ENCODE data around the gene MYOM1.
"Not testable (repeated sequence)": the region's sequence is repeated elsewhere in the genome, so short reads cannot be mapped to it uniquely, and the experiment has no call there.

MYOM1 gene

DNA sequence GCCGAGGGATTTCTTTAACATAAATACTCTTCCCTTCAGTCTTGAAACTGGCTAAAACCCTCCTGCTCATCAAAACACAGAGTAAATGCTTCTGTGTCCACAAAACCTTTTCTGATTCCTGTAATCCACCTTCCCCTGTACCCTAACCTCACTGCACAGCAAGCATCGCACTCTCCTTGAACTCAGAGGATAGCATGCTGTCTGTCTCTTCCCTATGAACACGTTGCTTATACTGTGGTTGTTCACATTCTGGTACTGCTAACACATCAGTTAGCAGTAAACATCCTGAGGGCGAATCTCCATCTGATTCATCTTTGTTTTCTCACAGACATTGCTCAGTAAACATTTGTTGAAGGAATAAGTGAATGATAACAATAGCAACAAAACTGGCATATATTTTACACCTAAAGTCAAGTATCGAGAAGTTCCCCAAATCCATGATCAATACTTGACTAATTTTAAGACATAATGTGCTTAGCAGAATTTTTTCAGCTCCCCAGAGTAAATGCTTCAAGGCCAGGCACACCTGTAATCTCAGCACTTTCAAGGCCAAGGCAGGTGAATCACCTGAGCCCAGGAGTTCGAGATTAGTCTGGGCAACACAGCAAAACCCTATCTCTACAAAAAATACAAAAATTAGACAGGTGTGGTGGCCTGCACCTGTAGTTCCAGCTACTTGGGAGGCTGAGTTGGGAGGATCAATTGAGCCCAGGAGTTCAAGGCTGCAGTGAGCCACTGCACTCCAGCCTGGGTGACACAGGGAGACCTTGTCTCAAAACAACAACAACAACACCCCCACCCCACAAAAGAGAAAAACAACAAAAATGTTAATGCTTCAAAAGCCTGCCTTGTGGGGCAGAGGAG is 161.2 kb downstream of the MYOM1 start:
- no peak for DNase-seq (ENCODE audit: low read depth in 2 of 2)

DNA sequence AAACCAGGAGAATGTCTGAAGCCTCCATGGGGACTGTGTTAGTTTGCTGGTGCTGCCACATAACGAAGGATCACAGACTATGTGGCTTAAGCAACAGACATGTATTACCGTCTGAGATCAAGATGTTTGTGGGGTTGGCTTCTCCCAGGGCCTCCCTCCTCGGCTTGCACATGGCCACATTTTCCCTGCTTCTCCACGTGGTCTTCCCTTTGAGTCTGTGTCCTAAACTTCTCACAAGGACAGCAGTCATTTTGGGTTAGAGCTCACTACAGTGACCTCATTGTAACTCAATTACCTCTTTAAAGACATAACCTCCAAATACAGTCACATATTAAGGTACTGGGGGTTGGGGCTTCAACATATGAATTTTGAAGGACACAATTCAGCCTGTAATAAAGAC is 162.2 kb downstream of the MYOM1 start:
- no peak for DNase-seq (ENCODE audit: low read depth in 2 of 2)

DNA sequence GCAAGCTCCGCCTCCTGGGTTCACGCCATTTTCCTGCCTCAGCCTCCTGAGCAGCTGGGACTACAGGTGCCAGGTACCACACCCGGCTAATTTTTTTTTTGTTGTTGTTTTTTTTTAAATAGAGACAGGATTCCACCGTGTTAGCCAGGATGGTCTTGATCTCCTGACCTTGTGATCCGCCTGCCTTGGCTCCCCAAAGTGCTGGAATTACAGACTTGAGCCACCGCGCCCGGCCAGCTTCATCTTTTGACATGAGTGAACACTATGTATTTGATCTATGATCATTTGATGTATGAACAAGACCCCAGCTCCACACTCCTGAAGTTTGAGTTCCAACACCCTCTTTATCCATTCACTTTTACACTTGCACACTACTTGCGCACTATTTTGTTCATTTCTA is 163.5 kb downstream of the MYOM1 start:
- no peak for DNase-seq (ENCODE audit: low read depth in 2 of 2)

DNA sequence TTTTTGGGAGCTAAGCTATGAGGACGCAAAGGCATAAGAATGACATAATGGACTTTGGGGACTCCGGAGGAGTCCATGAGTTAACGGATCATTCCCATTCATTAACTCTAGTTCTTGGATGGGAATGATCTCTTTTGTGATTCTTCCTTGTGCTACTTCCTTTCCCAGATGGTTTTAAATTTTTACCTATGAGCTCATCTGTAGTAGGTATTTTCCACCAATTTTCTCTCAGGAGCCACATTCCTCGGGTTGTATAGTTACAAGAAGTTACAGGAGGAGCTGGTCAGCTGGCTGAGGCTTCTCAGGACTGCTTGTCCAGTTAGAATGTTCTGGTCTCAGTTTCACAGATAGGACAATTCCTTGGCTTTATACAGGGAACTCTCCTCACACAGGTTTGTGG is 164.0 kb downstream of the MYOM1 start:
- no peak for DNase-seq (ENCODE audit: low read depth in 2 of 2)

DNA sequence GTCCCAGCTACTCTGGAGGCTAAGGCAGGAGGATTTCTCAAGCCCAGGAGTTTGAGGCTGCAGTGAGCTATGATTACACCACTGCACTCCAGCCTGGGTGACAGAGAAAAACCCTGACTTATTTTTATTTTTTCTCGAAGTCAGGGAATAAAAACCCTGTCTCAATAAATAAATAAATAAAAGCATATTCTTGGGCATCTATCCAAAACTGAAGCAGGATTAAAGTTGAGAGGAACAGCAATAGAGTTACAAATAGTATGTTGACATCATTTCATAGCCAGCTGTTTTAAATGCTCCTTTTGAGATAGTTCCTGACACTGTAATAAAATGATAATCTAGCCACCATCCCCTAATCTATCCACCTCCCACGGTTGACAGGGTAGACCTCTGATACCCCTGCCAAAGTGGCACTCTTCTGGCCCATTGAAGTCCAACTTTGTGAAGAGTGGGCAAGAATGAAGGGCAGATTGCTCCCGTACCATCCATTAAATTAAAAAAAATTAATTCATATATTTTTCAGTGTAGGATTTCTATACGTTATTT is 164.5 kb downstream of the MYOM1 start:
- DNase-seq (ENCODE audit: low read depth in 2 of 2), result no peak

DNA sequence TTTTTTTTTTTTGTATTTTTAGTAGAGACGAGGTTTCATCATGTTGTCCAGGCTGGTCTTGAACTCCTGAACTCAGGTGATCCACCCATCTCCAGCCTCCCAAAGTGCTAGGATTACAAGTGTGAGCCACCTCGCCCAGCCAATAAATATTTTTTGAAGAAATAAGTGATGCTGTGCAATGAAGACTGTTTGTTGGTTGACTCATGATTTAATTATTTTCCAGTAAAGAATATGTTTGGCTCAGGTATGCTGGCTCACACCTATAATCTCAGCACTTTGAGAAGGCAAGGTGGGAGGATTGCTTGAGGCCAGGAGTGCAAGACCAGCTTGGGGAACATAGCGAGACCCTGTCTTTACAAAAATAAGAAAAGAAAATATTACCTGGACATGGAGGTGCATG is 165.0 kb downstream of the MYOM1 start:
- DNase-seq (ENCODE audit: low read depth in 2 of 2), result no peak

DNA sequence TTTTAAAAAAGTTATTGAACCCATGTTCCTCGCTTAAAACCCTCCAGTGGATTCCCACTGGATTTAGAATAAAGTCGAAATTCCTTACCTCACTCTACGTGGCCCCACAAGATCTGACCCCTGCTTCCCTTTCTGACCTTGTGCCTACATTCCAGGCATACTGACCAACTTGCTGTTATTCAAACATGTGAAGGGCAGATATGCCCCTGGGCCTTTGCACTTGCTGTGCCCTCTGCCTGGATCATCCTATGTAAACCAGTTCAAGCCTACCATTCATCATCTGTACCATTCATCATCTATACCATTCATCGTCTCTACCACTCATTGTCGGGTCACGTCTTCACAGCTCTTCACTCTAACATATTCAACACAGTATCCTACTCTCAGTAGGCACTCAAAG is 165.6 kb downstream of the MYOM1 start:
- DNase-seq (ENCODE audit: low read depth in 2 of 2), result no peak

DNA sequence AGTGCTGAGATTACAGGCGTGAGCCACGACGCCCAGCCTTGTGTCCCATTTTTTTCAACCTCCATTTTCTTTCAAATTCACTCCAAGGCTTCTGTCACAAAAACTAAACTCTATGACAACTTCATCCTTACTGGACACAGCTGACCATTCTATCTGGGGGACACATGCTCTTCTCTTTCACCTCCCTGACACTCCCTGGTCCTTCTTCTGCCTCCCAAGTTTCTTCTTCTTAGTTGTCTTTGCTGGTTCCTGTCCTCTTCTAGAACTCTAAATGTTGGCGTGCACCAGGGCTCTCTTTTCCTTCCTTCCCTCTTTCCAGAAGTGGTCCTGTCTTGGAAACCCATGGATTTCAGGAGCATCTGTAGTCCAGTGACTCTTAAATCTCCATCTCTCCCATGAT is 166.7 kb downstream of the MYOM1 start:
- no peak for DNase-seq (ENCODE audit: low read depth in 2 of 2)

DNA sequence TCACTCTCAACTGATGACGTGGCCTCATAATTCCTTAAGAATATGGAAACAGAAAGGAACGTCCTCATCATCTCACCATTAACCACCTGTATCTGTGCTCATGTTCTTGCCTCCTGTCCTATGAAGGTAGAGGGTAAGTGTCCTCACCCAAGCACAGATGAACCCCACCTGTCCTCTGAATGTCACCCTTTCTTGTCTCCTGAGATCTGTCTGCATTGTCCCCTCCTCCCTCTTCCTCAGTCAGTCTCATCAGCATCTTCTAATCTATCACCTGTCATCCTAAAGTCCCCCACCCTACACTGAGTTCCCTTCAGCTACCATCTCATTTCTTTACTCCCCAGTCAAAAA is 167.4 kb downstream of the MYOM1 start:
- DNase-seq (ENCODE audit: low read depth in 2 of 2), result no peak

DNA sequence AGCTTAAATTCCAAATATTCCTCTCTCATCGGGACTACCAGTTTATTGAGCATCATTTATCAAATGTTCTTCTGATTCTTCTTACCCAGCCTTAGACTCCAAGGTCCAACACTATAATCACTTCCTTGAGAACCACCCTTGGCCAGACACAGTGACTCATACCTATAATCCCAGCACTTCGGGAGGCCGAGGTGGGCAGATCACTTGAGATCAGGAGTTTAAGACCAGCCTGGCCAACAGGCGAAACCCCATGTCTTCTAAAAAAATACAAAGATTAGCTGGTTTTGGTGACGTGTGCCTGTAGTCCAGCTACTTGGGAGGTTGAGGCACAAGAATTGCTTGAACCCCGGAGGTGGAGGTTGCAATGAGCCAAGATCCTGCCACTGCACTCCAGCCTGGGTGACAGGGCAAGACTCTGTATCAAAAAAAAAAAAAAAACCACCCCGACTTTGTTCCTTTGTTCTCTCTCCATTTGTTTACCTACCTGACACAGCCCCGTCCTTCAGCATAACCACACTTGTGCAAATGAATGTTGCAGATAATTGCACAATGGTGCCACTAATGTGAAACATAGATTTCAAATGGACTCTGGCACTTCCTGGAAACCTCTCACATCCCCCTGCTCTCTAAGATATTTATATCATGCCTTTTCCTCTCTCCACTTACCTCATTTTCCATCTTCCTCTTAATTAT is 167.9 kb downstream of the MYOM1 start:
- DNase-seq (ENCODE audit: low read depth in 2 of 2), result no peak

DNA sequence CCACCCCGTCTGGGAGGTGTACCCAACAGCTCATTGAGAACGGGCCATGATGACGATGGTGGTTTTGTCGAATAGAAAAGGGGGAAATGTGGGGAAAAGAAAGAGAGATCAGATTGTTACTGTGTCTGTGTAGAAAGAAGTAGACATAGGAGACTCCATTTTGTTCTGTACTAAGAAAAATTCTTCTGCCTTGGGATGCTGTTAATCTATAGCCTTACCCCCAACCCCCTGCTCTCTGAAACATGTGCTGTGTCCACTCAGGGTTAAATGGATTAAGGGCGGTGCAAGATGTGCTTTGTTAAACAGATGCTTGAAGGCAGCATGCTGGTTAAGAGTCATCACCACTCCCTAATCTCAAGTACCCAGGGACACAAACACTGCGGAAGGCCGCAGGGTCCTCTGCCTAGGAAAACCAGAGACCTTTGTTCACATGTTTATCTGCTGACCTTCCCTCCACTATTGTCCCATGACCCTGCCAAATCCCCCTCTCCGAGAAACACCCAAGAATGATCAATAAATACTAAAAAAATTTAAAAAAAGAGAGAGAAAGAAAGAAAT is 169.8 kb downstream of the MYOM1 start:
- not testable (repeated sequence) for DNase-seq (ENCODE audit: low read depth in 2 of 2)

DNA sequence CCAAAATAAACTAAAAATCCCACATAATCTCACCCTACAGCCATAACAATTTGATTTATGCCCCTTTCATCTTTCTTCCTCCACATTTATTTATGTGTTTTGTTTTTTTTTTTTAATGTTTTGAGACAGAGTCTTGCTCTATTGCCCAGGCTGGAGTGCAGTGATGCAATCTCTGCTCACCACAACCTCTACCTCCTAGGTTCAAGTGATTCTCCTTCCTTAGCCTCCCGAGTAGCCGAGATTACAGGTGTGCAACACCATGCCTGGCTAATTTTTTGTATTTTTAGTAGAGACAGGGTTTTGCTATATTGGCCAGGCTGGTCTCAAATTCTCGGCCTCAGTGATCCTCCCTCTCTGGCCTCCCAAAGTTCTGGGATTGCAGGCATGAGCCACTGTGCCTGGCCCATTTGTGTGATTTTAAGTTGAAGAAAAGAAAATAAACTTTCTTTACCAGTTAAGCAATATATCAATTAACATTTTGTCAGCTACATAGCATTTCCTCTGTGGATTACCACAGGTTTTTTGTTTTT is 170.9 kb downstream of the MYOM1 start:
- no peak for DNase-seq (ENCODE audit: low read depth in 2 of 2)

DNA sequence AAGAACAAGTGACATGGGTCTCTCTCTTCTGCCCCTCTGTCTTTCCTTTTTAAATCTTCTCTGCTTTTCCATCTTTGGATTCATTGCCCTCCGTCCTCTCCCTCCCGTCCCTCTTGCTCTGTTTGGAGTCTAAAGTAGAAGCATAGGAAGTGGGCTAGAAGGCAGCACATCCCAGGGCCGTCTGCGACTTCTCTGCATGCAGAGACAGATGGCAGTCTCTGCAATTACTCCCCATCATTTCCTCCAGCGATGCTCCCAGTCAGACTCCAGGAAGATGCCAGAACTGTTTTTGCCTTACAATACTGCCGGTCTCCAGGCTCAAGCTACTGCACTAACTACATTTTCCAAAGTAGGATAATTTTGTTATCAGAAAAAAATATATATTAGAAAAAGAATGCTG is 171.6 kb downstream of the MYOM1 start:
- no peak for DNase-seq (ENCODE audit: low read depth in 2 of 2)

DNA sequence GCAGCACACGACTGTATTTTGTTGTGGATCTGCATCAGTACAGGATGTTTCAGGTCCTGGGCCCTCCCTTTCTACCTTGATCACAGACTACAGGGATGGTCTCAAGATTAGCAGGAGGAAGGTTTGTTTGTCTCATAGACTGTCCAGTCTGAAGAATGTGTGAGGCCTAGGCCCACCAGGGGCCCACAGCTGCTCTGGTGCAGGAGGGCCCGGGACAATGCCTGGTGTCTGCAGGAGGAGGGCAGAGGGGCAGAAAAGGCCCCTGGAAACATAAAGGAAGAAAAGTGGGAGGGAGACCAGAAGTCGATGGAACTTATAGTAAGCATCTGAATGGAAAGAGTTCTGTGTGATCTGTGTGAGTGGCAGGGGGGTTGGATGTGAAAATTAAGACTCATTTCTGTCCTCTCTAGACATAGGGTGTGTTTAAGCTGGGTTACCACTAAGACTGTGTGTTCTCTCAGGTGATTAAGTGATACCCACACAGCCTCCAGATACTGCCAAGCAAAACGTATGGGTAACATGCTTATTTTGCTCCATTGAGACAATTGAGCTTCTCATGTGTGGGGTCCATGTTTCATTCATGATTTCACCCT is 173.5 kb downstream of the MYOM1 start:
- DNase-seq (ENCODE audit: low read depth in 2 of 2), result no peak

DNA sequence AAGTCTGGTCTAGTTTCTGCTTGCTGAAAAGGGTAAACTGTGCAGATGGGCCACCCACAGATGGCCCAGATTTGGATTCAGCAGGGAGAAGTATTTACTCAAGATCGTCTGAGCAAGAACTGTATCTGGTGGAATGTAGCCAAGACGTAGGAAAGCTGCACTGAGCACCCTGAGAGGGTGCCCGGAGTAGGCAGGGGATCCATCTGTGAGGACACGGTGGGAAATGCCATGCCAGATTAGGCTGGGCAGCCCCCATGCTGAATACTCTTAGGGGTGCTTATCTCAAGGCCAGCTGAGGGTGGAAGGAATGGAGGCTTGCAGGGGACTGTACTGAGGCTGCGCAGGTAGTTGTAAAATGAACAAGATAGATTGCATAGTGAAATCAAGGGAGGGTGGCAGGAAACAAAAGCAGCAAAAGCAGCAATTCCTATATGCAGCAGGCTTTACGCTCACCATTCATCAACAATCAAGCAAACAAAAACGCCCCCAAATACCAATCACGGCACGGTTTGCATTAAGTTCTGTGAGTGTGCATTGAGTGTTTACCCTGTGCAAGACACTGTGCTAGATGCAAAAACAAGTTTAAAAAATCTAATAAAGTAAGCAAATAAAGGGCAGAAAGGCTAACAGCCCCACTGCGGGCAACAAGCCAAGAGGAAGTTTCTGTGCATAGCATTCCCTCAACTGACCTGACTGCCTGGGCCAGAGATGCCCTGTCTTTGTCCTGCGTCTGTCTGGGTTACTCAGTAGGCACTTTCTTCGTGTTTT is 174.7 kb downstream of the MYOM1 start:
- DNase-seq (ENCODE audit: low read depth in 2 of 2), result no peak

DNA sequence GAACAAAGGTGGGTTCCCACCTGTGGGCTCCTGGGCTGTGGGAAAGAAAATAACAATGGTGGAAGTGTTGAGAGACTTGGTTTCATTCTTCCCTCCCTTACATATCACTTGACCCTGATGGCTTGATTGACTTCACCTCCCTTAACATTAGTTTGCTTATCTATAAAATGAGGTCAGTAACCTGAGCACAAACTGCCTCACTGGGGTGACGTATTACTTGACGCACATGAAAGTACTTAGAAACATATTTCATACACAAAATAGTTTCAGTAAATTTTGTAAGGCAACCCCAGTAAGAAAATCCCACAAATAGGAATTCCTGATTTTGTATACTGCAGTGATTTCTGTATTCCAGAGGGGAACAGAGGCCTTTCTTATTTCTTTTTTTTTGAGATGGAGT is 177.4 kb downstream of the MYOM1 start:
- no peak for DNase-seq (ENCODE audit: low read depth in 2 of 2)

DNA sequence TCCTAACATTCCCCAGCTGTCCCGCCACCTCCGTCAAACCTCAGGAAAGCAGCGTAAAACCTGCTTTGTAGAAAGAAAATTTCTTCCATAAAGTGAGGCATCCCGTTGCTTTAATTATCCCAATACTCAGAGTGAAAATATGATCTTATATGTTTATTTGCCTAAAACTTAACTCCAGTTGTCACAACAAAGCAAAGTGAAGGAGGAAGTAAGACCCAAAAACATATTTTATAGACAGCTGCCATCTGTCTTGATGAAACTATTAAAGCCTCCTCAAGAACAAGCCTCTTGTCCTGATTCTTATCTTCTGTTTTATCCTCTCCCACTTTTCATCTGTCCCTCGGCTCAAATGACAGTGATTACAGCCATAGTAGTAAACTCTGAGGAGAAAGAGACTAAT is 177.9 kb downstream of the MYOM1 start:
- no peak for DNase-seq (ENCODE audit: low read depth in 2 of 2)

DNA sequence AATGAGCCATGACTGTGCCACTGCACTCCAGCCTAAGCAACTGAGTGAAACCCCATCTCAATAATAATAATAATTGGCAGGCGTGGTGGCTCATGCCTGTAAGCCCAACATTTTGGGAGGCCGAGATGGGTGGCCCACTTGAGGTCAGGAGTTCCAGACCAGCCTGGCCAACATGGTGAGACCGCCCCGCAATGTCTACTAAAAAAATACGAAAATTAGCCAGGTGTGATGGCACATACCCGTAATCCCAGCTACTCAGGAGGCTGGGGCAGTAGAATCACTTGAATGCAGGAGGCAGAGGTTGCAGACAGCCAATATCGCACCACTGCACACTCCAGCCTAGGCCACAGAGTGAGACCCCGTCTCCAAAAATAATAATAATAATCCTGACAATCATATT is 178.9 kb downstream of the MYOM1 start:
- DNase-seq (ENCODE audit: low read depth in 2 of 2), result no peak

DNA sequence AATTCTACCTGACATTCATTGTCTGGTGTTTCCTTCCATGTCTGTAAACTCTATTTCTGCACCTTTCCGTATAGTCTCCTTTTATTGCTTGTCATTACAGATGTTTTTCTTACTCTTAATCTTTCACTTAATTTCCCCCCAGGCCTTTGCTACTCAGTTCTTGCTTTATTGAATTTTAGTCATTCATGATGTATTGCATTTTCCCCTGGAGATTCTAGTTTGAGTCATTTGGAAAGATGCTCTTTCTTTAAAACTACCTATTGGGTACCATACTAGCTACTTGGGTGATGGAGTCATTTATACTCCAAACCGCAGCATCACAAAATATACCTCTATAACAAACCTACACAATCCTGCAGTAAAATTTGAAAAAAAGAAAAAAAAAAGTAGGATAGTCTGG is 179.6 kb downstream of the MYOM1 start:
- DNase-seq (ENCODE audit: low read depth in 2 of 2), result no peak

DNA sequence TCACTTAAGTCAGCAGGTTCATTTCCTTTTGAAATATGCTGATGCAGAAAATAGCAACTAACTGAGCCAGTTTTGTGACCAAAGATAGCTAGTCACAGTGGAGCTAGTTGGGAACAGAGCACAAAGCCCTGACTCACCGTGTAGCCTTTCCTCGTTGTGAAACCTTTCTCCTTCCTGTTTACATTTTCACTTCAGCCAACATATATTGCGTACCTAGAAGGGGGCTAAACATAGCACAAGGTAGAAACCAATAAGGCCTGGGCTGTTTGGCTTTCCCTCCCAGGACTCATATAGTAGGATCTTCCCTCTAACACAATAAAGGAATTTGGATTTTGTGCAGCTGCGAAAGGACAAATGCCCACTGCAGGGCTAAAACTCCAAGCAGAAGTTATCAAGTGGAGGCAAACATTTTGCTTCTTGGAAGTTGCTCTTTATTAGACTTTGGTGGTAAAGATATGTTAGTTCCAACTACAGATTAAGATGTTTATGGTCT is 182.3 kb downstream of the MYOM1 start:
- no peak for DNase-seq (ENCODE audit: low read depth in 2 of 2)

DNA sequence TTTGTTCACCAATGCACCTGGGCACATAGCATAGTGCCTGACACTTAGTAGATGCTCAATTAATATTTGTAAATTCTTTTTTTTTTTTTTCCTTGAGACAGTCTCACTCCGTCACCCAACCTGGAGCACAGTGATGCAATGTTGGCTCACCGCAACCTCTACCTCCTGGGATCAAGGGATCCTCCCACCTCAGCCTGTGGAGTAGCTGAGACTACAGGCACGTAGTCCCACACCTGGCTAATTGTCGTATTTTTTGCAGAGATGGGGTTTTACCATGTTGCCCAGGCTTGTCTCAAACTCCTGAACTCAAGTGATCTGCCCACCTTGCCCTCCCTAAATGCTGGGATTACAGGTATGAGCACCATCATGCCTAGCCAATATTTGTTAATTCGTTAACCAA is 183.7 kb downstream of the MYOM1 start:
- DNase-seq (ENCODE audit: low read depth in 2 of 2), result no peak

Measured in stimulated activated CD8-positive, alpha-beta memory T cell treated with anti-CD3 and anti-CD28 coated beads, Interleukin-2, amount 100 ng/mL, for 48 hours (primary cell).